NCI-H774 (cell line): ENCODE results near the gene SDK2.

Source experiments
- DNase-seq: peaks from one replicate; lab custom pipeline; 2025; lab: John Stamatoyannopoulos, UW

Gene SDK2

GRCh38 chr17:73391331-73392265 lies 252.6 kb downstream of the SDK2 start:
- DNase-seq: no peak

- DNase-seq: no peak
Observed at GRCh38 chr17:73390851-73391250, 253.4 kb downstream of the SDK2 start.

- DNase-seq: no peak
Observed at GRCh38 chr17:73390221-73390620, 254.0 kb downstream of the SDK2 start.

- DNase-seq: no peak
Observed at GRCh38 chr17:73389411-73389810, 254.8 kb downstream of the SDK2 start.

GRCh38 chr17:73388578-73388905 lies 255.7 kb downstream of the SDK2 start:
- DNase-seq: no peak

GRCh38 chr17:73387746-73388577 lies 256.3 kb downstream of the SDK2 start:
- DNase-seq: no peak

GRCh38 chr17:73386561-73386960 lies 257.7 kb downstream of the SDK2 start:
- DNase-seq: no peak

GRCh38 chr17:73384926-73385325 lies 259.3 kb downstream of the SDK2 start:
- no peak for DNase-seq

GRCh38 chr17:73380439-73381106 lies 263.7 kb downstream of the SDK2 start:
- no peak for DNase-seq

- DNase-seq: no peak
Observed at GRCh38 chr17:73379826-73380225, 264.4 kb downstream of the SDK2 start.

GRCh38 chr17:73378974-73379470 lies 265.2 kb downstream of the SDK2 start:
- no peak for DNase-seq

- no peak for DNase-seq
Observed at GRCh38 chr17:73376636-73377035, 267.6 kb downstream of the SDK2 start.

- no peak for DNase-seq
Observed at GRCh38 chr17:73376152-73376551, 268.1 kb downstream of the SDK2 start.

- DNase-seq: no peak
Observed at GRCh38 chr17:73371836-73372235, 272.4 kb downstream of the SDK2 start.

- no peak for DNase-seq
Observed at GRCh38 chr17:73371285-73371684, 273.0 kb downstream of the SDK2 start.

- peak; percentile 77 for DNase-seq
Observed at GRCh38 chr17:73369817-73370490, 274.3 kb downstream of the SDK2 start.

- DNase-seq: no peak
Observed at GRCh38 chr17:73369111-73369521, 275.1 kb downstream of the SDK2 start.

GRCh38 chr17:73368085-73368631 lies 276.1 kb downstream of the SDK2 start:
- DNase-seq: no peak

GRCh38 chr17:73365906-73366623 lies 278.2 kb downstream of the SDK2 start:
- DNase-seq: no peak

- DNase-seq: no peak
Observed at GRCh38 chr17:73365301-73365874, 278.9 kb downstream of the SDK2 start.
